GM12865 (cell line): ENCODE data around the gene MAML3.

Experiments
- DNase-seq: peaks from one replicate; pipeline ENCODE4 v3.0.0; 2010; ENCODE audit warnings: low read depth
- H3K4me3 ChIP-seq: 2 replicates; pipeline ENCODE4 v1.5.1; 2011; ENCODE audit warnings: mild to moderate bottlenecking, low read depth, low read length, control low read depth
- CTCF ChIP-seq: IDR thresholded peaks from 2 replicates; pipeline ENCODE4 v1.5.1; 2011; ENCODE audit warnings: low read length, control low read depth, low read depth, inconsistent platforms; ENCODE audit not compliant: insufficient read depth; ENCODE audit errors: missing control alignments

Gene MAML3

GRCh38 chr4:139886798-139887197 lies 267.2 kb downstream of the MAML3 start:
- no peak overlapping the region for H3K4me3 ChIP-seq
- DNase-seq: no peak
- no peak for TF ChIP-seq CTCF

- TF ChIP-seq CTCF: no peak
- no peak for DNase-seq
- H3K4me3 ChIP-seq: no peak overlapping the region
Measured at GRCh38 chr4:139884438-139884837, 269.5 kb downstream of the MAML3 start.

GRCh38 chr4:139880841-139881240 lies 273.1 kb downstream of the MAML3 start:
- DNase-seq: no peak
- no peak for TF ChIP-seq CTCF
- H3K4me3 ChIP-seq: no peak overlapping the region

- no peak for DNase-seq
- no peak for TF ChIP-seq CTCF
- H3K4me3 ChIP-seq: no peak overlapping the region
Measured at GRCh38 chr4:139878050-139878449, 275.9 kb downstream of the MAML3 start.

- DNase-seq: no peak
- no peak overlapping the region for H3K4me3 ChIP-seq
- no peak for TF ChIP-seq CTCF
Measured at GRCh38 chr4:139876337-139876941, 277.5 kb downstream of the MAML3 start.

- DNase-seq: no peak
- no peak for TF ChIP-seq CTCF
- H3K4me3 ChIP-seq: no peak overlapping the region
Measured at GRCh38 chr4:139875411-139875825, 278.6 kb downstream of the MAML3 start.
